K562 (cell line): Measurements from ENCODE around the gene ARID3A. TPM values are rescaled to one million over a fixed set of nuclear protein-coding genes. Genes with fewer than 3 reads are reported as not detected.
A peak's percentile ranks its signal among the peaks of the same experiment; 100 is the strongest.

ENCODE experiments used
- ATAC-seq: fragments of 200-7000 bp; cut with Tn5 transposase; 3 replicates; pipeline ENCODE4 v1.9.1; 2020; ENCODE audit warnings: moderate library complexity
- BruUV-seq: library from RNA; stranded (reverse); fragments of 400-500 nt; replicated peaks from 2 replicates; lab custom pipeline; 2021; lab: Mats Ljungman, UMichigan
- CTCF ChIA-PET: fragments of 300-600 bp; formaldehyde crosslinking; extraction: SDS; loops from one replicate; lab custom pipeline; 2021; ENCODE audit warnings: low intra/inter-chr PET ratio; lab: Yijun Ruan, JAX
- POLR2A ChIA-PET: fragments of 300-600, 350-650 bp; sonication (Branson Sonifier 250); formaldehyde crosslinking; extraction: SDS; loops from one replicate; lab custom pipeline; 2021; ENCODE audit warnings: antibody characterized with exemption, inconsistent platforms; lab: Yijun Ruan, JAX
- DNase-seq, 4 experiments: peaks; one replicate each; pipeline versions ENCODE4 v3.0.0 to v3.0.0-alpha.2; 2011 to 2018; ENCODE audit warnings: low spot score in 3 of 4, mixed read lengths in 3 of 4; ENCODE audit errors: extremely low read depth in 1 of 4
- FAIRE-seq: peaks from 2 replicates; lab custom pipeline; 2011; peaks lifted over from hg19 to GRCh38; lab: Jason Lieb, UNC
- H2AFZ ChIP-seq: 2 replicates; pipeline ENCODE4 v1.6.0; 2011; ENCODE audit warnings: low read depth, low read length, control low read depth, inconsistent platforms
- H3K27ac ChIP-seq: fragments of 200-600 bp; 3 replicates; pipeline ENCODE4 v1.8.0; 2011; ENCODE audit warnings: low read depth, mild to moderate bottlenecking, control low read depth, inconsistent platforms, low read length, moderate library complexity, mixed read lengths; ENCODE audit errors: extremely low read depth
- H3K27me3 ChIP-seq, 2 experiments: fragments of 300-600 bp in 1 of 2; 2 replicates in 1 of 2; 3 replicates in 1 of 2; pipeline versions ENCODE4 v1.6.0 to v1.8.0; 2011; ENCODE audit warnings: inconsistent platforms in 2 of 2, low read length in 2 of 2, mild to moderate bottlenecking in 1 of 2, mixed read lengths in 1 of 2, moderate library complexity in 1 of 2; ENCODE audit not compliant: control insufficient read depth in 2 of 2, insufficient read depth in 2 of 2
- H3K36me3 ChIP-seq: fragments of 300-600 bp; 3 replicates; pipeline ENCODE4 v1.8.0; 2011; ENCODE audit warnings: mild to moderate bottlenecking, low read length, inconsistent platforms; ENCODE audit not compliant: control insufficient read depth, insufficient read depth
- H3K4me1 ChIP-seq, 2 experiments: fragments of 200-600 bp in 1 of 2; replicated peaks in 1 of 2; 2 replicates in 1 of 2; 3 replicates in 1 of 2; pipeline versions ENCODE4 v1.5.1 to v1.8.0; 2011; ENCODE audit warnings: inconsistent platforms in 2 of 2, low read length in 2 of 2, mild to moderate bottlenecking in 1 of 2, mixed read lengths in 1 of 2, moderate library complexity in 1 of 2; ENCODE audit not compliant: control insufficient read depth in 2 of 2, insufficient read depth in 2 of 2
- H3K4me2 ChIP-seq: 2 replicates; pipeline ENCODE4 v1.6.1; 2011; ENCODE audit warnings: low read length, control low read depth, inconsistent platforms, mixed read lengths; ENCODE audit not compliant: insufficient read depth
- H3K4me3 ChIP-seq: fragments of 200-600 bp; sonication (generic), shearing (Covaris generic); 2 replicates; pipeline ENCODE4 v1.5.1; 2016; ENCODE audit warnings: control low read depth, inconsistent platforms
- H3K79me2 ChIP-seq: fragments of 200-600 bp; 3 replicates; pipeline ENCODE4 v1.8.0; 2011; ENCODE audit warnings: low read length, inconsistent platforms; ENCODE audit not compliant: control insufficient read depth, insufficient read depth
- H3K9ac ChIP-seq, 2 experiments: 2 replicates each; pipeline versions ENCODE4 v1.6.0 to v1.6.1; 2011; ENCODE audit warnings: low read depth in 2 of 2, low read length in 2 of 2, control low read depth in 1 of 2, inconsistent platforms in 1 of 2, mild to moderate bottlenecking in 1 of 2, mixed read lengths in 1 of 2; ENCODE audit not compliant: insufficient read depth in 1 of 2
- H3K9me1 ChIP-seq: one replicate; pipeline ENCODE4 v1.6.0; 2011; ENCODE audit warnings: inconsistent platforms, mild to moderate bottlenecking, low read length, moderate library complexity; ENCODE audit not compliant: control insufficient read depth, insufficient read depth
- H3K9me3 ChIP-seq: replicated peaks from 2 replicates; pipeline ENCODE4 v1.5.1; 2011; ENCODE audit warnings: low read depth, low read length, inconsistent platforms; ENCODE audit not compliant: control insufficient read depth, insufficient read depth
- H4K20me1 ChIP-seq: replicated peaks from 2 replicates; pipeline ENCODE4 v1.6.1; 2011; ENCODE audit warnings: low read length, inconsistent platforms, mixed read lengths; ENCODE audit not compliant: control insufficient read depth, insufficient read depth
- ADNP ChIP-seq: fragments of 200-800 bp; sonication (Bioruptor generic); IDR thresholded peaks from 2 replicates; pipeline ENCODE4 v1.6.1; 2016; ENCODE audit warnings: missing genetic modification characterization, missing compliant biosample characterization
- ARID2 ChIP-seq: fragments of 450-650 bp; IDR thresholded peaks from 2 replicates; pipeline ENCODE4 v1.6.1; 2017; ENCODE audit warnings: antibody characterized with exemption, mild to moderate bottlenecking
- CBX1 ChIP-seq: sonication (generic); IDR thresholded peaks from 2 replicates; pipeline ENCODE4 v1.6.1; 2016; ENCODE audit warnings: antibody characterized with exemption, low read depth, mild to moderate bottlenecking
- CC2D1A ChIP-seq: fragments of 450-650 bp; IDR thresholded peaks from 2 replicates; pipeline ENCODE4 v1.6.1; 2017; ENCODE audit warnings: mild to moderate bottlenecking
- CEBPB ChIP-seq: fragments of 450-650 bp; IDR thresholded peaks from 2 replicates; pipeline ENCODE4 v1.6.1; 2016; ENCODE audit warnings: missing genetic modification characterization, missing compliant biosample characterization
- MXI1 ChIP-seq: IDR thresholded peaks from 2 replicates; pipeline ENCODE4 v1.6.1; 2011; ENCODE audit warnings: low read depth, mild to moderate bottlenecking, improper control_type of control experiment, low read length
- POLR2A ChIP-seq: fragments of 450-650 bp; conservative IDR thresholded peaks from 2 replicates; pipeline ENCODE4 v1.6.1; 2016
- POLR2G ChIP-seq: fragments of 200-400 bp; formaldehyde crosslinking; IDR thresholded peaks from 2 replicates; pipeline ENCODE4 v1.6.1; 2017; ENCODE audit warnings: low read depth, mild to moderate bottlenecking, antibody characterized with exemption, low read length, moderate library complexity
- SMAD3 ChIP-seq: fragments of 450-650 bp; formaldehyde crosslinking; conservative IDR thresholded peaks from 2 replicates; pipeline ENCODE4 v1.4.0; 2020; ENCODE audit warnings: mild to moderate bottlenecking
- XRCC5 ChIP-seq: fragments of 200-400 bp; formaldehyde crosslinking; IDR thresholded peaks from 2 replicates; pipeline ENCODE4 v1.6.1; 2017; ENCODE audit warnings: low read depth, mild to moderate bottlenecking, low read length
- ZNF586 ChIP-seq: fragments of 450-650 bp; formaldehyde crosslinking; conservative IDR thresholded peaks from 2 replicates; pipeline ENCODE4 v1.4.0; 2020; ENCODE audit warnings: mild to moderate bottlenecking, moderate library complexity
- ZNF766 ChIP-seq: fragments of 200-800 bp; sonication (Bioruptor generic); conservative IDR thresholded peaks from 2 replicates; pipeline ENCODE4 v1.6.1; 2016; ENCODE audit warnings: missing genetic modification characterization, missing compliant biosample characterization
- WGBS: fragments of 100-300 bp; shearing (Covaris generic); methylation state at CpG from one replicate; pipeline ENCODE4 v1.1.6; 2016; ENCODE audit warnings: low coverage, mixed read lengths; ENCODE audit not compliant: insufficient coverage; ENCODE audit errors: missing lambda C conversion rate; 5-methylcytosine and 5-hydroxymethylcytosine counted together
- in situ Hi-C: fragments of 300-500 bp; cut with MboI; formaldehyde crosslinking; loops from 4 replicates; pipeline ENCODE4 v1.15.0; 2018; ENCODE audit warnings: inconsistent platforms, mixed read lengths
- intact Hi-C: fragments of 100-400 bp; cut with micrococcal nuclease; formaldehyde crosslinking; loops from 2 replicates; pipeline ENCODE4 v1.14.2; 2022
- polyA plus RNA-seq, 8 experiments: library from polyadenylated mRNA; depleted of rRNA in 4 of 8; stranded (reverse) in 5 of 8; unstranded in 3 of 8; fragments of >200 nt; fragmentation: Nextera tagmentation in 2 of 8; fragmentation: Illumina TruSeq in 1 of 8; extraction: Ambion mirVana in 2 of 8; extraction: Trizol in 1 of 8; gene quantifications; 2 replicates each; pipeline versions ENCODE4 v1.2.1 to v1.2.3, GENCODE V29; 2011 to 2014; ENCODE audit warnings: inconsistent platforms in 1 of 8, missing spikeins in 1 of 8
- total RNA-seq, 7 experiments: library from RNA; depleted of rRNA in 6 of 7; stranded (reverse); fragments of >200 nt in 6 of 7; fragmentation: Illumina TruSeq in 2 of 7; extraction: Trizol in 2 of 7; gene quantifications; 2 replicates each; pipeline versions ENCODE4 v1.2.1 to v1.2.3, GENCODE V29; 2011 to 2021; ENCODE audit warnings: low replicate concordance in 1 of 7
- TF ChIP-seq, protein P1 (sequence below): fragments of 450-650 bp; IDR thresholded peaks from 2 replicates; pipeline ENCODE4 v1.6.1; 2018; ENCODE audit not compliant: partially characterized antibody
- TF ChIP-seq, protein P2 (sequence below): fragments of 250-450 bp; sonication (Bioruptor Pico); IDR thresholded peaks from 2 replicates; pipeline ENCODE4 v1.8.0; 2021; ENCODE audit warnings: borderline replicate concordance, mild to moderate bottlenecking, moderate library complexity; ENCODE audit not compliant: poor library complexity, severe bottlenecking
- TF ChIP-seq, protein P3 (sequence below): fragments of 450-650 bp; IDR thresholded peaks from 2 replicates; pipeline ENCODE4 v1.6.1; 2016
- TF ChIP-seq, protein P4 (sequence below): fragments of 450-650 bp; IDR thresholded peaks from 2 replicates; pipeline ENCODE4 v1.6.1; 2016; ENCODE audit warnings: antibody characterized with exemption

The ARID3A gene
- total and polyA plus RNA-seq, 9 of the 15 experiments (the other 6 are each of a cell fraction or from before 2014, with no cell fraction given) = 1.4 to 118 (median 31.2) TPM

DNA sequence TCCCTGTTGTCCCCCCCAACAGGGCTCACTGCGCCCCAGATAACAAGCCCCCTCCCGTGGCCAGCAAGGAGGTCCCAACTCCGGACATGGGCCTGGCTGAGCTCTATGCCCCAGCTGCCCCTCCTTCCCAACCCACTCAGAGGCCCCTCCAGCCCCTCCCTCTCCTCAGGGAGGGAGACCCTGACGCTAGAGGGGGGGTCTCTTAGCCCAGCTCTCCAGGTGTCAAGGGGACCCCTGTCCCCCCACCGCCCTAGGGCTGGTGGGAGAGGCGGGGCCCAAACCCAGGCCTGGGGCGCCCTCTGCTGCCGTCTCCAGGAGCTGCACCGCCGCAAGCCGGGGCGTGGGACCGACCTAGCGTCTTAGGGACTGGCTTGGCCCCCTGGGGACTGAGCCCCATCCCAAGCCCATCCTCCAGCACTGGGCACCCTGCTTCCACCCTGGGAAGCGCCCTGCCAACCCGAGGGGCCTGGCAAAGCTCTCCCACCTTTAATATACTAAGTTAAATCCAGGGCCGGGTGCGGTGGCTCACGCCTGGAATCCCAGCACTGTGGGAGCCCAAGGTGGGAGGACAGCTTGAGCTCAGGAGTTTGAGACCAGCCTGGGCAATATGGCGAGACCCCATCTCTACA lies 75.8 kb downstream of the ARID3A start:
- peak overlapping the region in 1 of 2 experiments; percentile 85; a peak in 2 of 4 replicates for H3K9ac ChIP-seq
- H4K20me1 ChIP-seq = no peaks in the 10 kb centered on the region
- no peaks in the 10 kb centered on the region for H3K79me2 ChIP-seq
- BruUV-seq = no TSS peak
- peak; percentile 90 for ATAC-seq
- POLR2A ChIA-PET = interaction anchor here (0.5 to 1.0 kb wide), 3 partner anchors 93 to 202 kb away, joined by 3 to 4 read pairs (median 3); no protein-coding TSS in a partner anchor
- H2AFZ ChIP-seq = no peak overlapping the region; the same call in 1 of the 2 replicates
- no peaks in the 10 kb centered on the region for H3K9me3 ChIP-seq
- FAIRE-seq = peak; percentile 37
- H3K4me1 ChIP-seq = peaks cover 4 to 60% of the 10 kb centered on the region in 2 experiments
- no peak overlapping the region for H3K4me3 ChIP-seq
- no peak overlapping the region for H3K27ac ChIP-seq
- no peaks in the 10 kb centered on the region for H3K9me1 ChIP-seq
- peak; percentile 76 to 79 (median 78) for DNase-seq
- H3K27me3 ChIP-seq = no peaks in the 10 kb centered on the region
- intact Hi-C loops = loop anchor here (1.0 kb wide), 1 partner anchor 80 kb away; no protein-coding TSS in a partner anchor
- CTCF ChIA-PET = interaction anchor here (0.5 to 0.7 kb wide), 2 partner anchors 100 to 204 kb away, joined by 3 to 4 read pairs; partner anchors contain the start of gene PTBP1
- 5% methylated on average over 17 of the region's 20 CpGs for WGBS
- in situ Hi-C loops = no loop called here
- H3K36me3 ChIP-seq = no peaks in the 10 kb centered on the region
- H3K4me2 ChIP-seq = peak overlapping the region; percentile 1; the same call in 1 of the 2 replicates
- peak; percentile 33; the same call in 1 of the 2 replicates for TF ChIP-seq CBX1
- no peak for TF ChIP-seq POLR2A
- TF ChIP-seq XRCC5 = no peak
- peak; percentile 58; the same call in 1 of the 2 replicates for TF ChIP-seq CC2D1A
- TF ChIP-seq, protein P1, sequence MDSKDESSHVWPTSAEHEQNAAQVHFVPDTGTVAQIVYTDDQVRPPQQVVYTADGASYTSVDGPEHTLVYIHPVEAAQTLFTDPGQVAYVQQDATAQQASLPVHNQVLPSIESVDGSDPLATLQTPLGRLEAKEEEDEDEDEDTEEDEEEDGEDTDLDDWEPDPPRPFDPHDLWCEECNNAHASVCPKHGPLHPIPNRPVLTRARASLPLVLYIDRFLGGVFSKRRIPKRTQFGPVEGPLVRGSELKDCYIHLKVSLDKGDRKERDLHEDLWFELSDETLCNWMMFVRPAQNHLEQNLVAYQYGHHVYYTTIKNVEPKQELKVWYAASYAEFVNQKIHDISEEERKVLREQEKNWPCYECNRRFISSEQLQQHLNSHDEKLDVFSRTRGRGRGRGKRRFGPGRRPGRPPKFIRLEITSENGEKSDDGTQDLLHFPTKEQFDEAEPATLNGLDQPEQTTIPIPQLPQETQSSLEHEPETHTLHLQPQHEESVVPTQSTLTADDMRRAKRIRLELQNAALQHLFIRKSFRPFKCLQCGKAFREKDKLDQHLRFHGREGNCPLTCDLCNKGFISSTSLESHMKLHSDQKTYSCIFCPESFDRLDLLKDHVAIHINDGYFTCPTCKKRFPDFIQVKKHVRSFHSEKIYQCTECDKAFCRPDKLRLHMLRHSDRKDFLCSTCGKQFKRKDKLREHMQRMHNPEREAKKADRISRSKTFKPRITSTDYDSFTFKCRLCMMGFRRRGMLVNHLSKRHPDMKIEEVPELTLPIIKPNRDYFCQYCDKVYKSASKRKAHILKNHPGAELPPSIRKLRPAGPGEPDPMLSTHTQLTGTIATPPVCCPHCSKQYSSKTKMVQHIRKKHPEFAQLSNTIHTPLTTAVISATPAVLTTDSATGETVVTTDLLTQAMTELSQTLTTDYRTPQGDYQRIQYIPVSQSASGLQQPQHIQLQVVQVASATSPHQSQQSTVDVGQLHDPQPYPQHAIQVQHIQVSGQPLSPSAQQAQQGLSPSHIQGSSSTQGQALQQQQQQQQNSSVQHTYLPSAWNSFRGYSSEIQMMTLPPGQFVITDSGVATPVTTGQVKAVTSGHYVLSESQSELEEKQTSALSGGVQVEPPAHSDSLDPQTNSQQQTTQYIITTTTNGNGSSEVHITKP = peak; percentile 46
- TF ChIP-seq POLR2G = 0 out of 2 replicates have a peak, but pooled peaks have one; percentile 26
- no peak for TF ChIP-seq MXI1
- TF ChIP-seq ZNF586 (CRISPR knock-in tag) = no peak
- TF ChIP-seq, protein P2, sequence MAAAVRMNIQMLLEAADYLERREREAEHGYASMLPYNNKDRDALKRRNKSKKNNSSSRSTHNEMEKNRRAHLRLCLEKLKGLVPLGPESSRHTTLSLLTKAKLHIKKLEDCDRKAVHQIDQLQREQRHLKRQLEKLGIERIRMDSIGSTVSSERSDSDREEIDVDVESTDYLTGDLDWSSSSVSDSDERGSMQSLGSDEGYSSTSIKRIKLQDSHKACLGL (CRISPR knock-in tag) = no peak
- TF ChIP-seq, protein P3, sequence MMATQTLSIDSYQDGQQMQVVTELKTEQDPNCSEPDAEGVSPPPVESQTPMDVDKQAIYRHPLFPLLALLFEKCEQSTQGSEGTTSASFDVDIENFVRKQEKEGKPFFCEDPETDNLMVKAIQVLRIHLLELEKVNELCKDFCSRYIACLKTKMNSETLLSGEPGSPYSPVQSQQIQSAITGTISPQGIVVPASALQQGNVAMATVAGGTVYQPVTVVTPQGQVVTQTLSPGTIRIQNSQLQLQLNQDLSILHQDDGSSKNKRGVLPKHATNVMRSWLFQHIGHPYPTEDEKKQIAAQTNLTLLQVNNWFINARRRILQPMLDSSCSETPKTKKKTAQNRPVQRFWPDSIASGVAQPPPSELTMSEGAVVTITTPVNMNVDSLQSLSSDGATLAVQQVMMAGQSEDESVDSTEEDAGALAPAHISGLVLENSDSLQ = no peak
- TF ChIP-seq ADNP (tag) = no peak
- no peak for TF ChIP-seq ZNF766
- no peak for TF ChIP-seq CEBPB (tag)
- TF ChIP-seq, protein P4, sequence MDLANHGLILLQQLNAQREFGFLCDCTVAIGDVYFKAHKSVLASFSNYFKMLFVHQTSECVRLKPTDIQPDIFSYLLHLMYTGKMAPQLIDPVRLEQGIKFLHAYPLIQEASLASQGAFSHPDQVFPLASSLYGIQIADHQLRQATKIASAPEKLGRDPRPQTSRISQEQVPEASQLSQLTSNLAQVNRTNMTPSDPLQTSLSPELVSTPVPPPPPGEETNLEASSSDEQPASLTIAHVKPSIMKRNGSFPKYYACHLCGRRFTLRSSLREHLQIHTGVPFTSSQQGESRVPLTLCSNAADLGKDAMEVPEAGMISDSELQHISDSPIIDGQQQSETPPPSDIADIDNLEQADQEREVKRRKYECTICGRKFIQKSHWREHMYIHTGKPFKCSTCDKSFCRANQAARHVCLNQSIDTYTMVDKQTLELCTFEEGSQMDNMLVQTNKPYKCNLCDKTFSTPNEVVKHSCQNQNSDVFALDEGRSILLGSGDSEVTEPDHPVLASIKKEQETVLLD = peak; percentile 59; the same call in 1 of the 2 replicates
- TF ChIP-seq SMAD3 (CRISPR knock-in tag) = 0 out of 2 replicates have a peak, but pooled peaks have one; percentile 36
- peak; percentile 61; the same call in 1 of the 2 replicates for TF ChIP-seq ARID2
